RWPE1 (cell line): ENCODE results near the gene NR3C2.

Source experiments
- CTCF ChIA-PET: fragments of 350-600 bp; sonication (Branson Sonifier 250); formaldehyde crosslinking; extraction: SDS; loops from one replicate; lab custom pipeline; 2021; lab: Yijun Ruan, JAX
- POLR2A ChIA-PET: fragments of 400-600 bp; formaldehyde crosslinking; extraction: SDS; loops from one replicate; lab custom pipeline; 2020; ENCODE audit warnings: antibody characterized with exemption; ENCODE audit not compliant: low non-redundant PET; lab: Yijun Ruan, JAX
- DNase-seq: peaks from one replicate; pipeline ENCODE4 v3.0.0; 2012; ENCODE audit warnings: low spot score
- H3K27ac ChIP-seq: fragments of 450-650 bp; 2 replicates; pipeline ENCODE4 v1.5.1; 2017
- CTCF ChIP-seq: fragments of 450-650 bp; conservative IDR thresholded peaks from 2 replicates; pipeline ENCODE4 v1.5.1; 2017; ENCODE audit warnings: low read depth, mild to moderate bottlenecking

The NR3C2 gene

GRCh38 chr4:148210661-148211060, 231.6 kb downstream of the NR3C2 start:
- TF ChIP-seq CTCF = no peak
- CTCF ChIA-PET = interaction anchor here (0.7 kb wide), 1 partner anchor 772 kb away, joined by 3 read pairs; no protein-coding TSS in a partner anchor
- H3K27ac ChIP-seq = no peak overlapping the region
- DNase-seq = no peak
- POLR2A ChIA-PET = no interaction called here

GRCh38 chr4:148207068-148207467, 235.1 kb downstream of the NR3C2 start:
- ChIA-PET POLR2A (no interaction called here), CTCF (no interaction called here)
- no peak for DNase-seq
- no peak overlapping the region for H3K27ac ChIP-seq
- no peak for TF ChIP-seq CTCF

GRCh38 chr4:148205476-148205875, 236.7 kb downstream of the NR3C2 start:
- DNase-seq = no peak
- ChIA-PET CTCF (interaction anchor here (0.6 kb wide), 1 partner anchor 68 kb away, joined by 3 read pairs; no protein-coding TSS in a partner anchor), POLR2A (no interaction called here)
- no peak for TF ChIP-seq CTCF
- no peak overlapping the region for H3K27ac ChIP-seq

GRCh38 chr4:148204892-148205291, 237.3 kb downstream of the NR3C2 start:
- CTCF ChIA-PET = no interaction called here
- no peak overlapping the region for H3K27ac ChIP-seq
- POLR2A ChIA-PET = no interaction called here
- no peak for TF ChIP-seq CTCF
- no peak for DNase-seq

GRCh38 chr4:148204171-148204570, 238.0 kb downstream of the NR3C2 start:
- POLR2A ChIA-PET = no interaction called here
- DNase-seq = no peak
- CTCF ChIA-PET = no interaction called here
- no peak for TF ChIP-seq CTCF
- H3K27ac ChIP-seq = no peak overlapping the region

GRCh38 chr4:148203056-148203898, 238.9 kb downstream of the NR3C2 start:
- ChIA-PET POLR2A (no interaction called here), CTCF (no interaction called here)
- TF ChIP-seq CTCF = no peak
- no peak for DNase-seq
- no peak overlapping the region for H3K27ac ChIP-seq
